Smooth muscle cell (in vitro differentiated cells): ENCODE measurements around the gene TRUB1. TPM values are rescaled to one million over a fixed set of nuclear protein-coding genes. Genes with fewer than 3 reads are reported as not detected.
A peak's percentile ranks its signal among the peaks of the same experiment; 100 is the strongest.

Experiments
- DNase-seq: peaks from one replicate; lab custom pipeline; 2025; ENCODE audit not compliant: unreplicated experiment; lab: John Stamatoyannopoulos, UW
- H2AFZ ChIP-seq: fragments of 200-600 bp; sonication (generic); 2 replicates; pipeline ENCODE4 v1.6.0; 2016; ENCODE audit warnings: antibody characterized with exemption, low read depth, mild to moderate bottlenecking
- H3F3A ChIP-seq: fragments of 200-600 bp; sonication (generic); 2 replicates; pipeline ENCODE4 v1.6.0; 2017; ENCODE audit warnings: antibody characterized with exemption, low read depth
- H3K27ac ChIP-seq: fragments of 200-600 bp; sonication (generic); 2 replicates; pipeline ENCODE4 v1.5.1; 2016; ENCODE audit warnings: low read depth, mild to moderate bottlenecking
- H3K27me3 ChIP-seq: fragments of 200-600 bp; sonication (generic); 2 replicates; pipeline ENCODE4 v1.6.1; 2016; ENCODE audit warnings: low read depth, mild to moderate bottlenecking
- H3K36me3 ChIP-seq: fragments of 200-600 bp; sonication (generic); 2 replicates; pipeline ENCODE4 v1.5.1; 2016; ENCODE audit warnings: low read depth
- H3K4me1 ChIP-seq: fragments of 200-600 bp; sonication (generic); 2 replicates; pipeline ENCODE4 v1.5.1; 2016; ENCODE audit warnings: low read depth
- H3K4me2 ChIP-seq: fragments of 200-600 bp; sonication (generic); 2 replicates; pipeline ENCODE4 v1.6.0; 2016; ENCODE audit warnings: mild to moderate bottlenecking
- H3K4me3 ChIP-seq: fragments of 200-600 bp; sonication (generic); 2 replicates; pipeline ENCODE4 v1.5.1; 2016; ENCODE audit warnings: mild to moderate bottlenecking
- H3K79me2 ChIP-seq: fragments of 200-600 bp; sonication (generic); 2 replicates; pipeline ENCODE4 v1.6.0; 2016; ENCODE audit warnings: low read depth, mild to moderate bottlenecking
- H3K9ac ChIP-seq: fragments of 200-600 bp; sonication (generic); 2 replicates; pipeline ENCODE4 v1.6.0; 2016; ENCODE audit warnings: low read depth
- H3K9me3 ChIP-seq: fragments of 200-600 bp; sonication (generic); replicated peaks from 2 replicates; pipeline ENCODE4 v1.5.1; 2016; ENCODE audit warnings: low read depth
- H4K20me1 ChIP-seq: fragments of 200-600 bp; sonication (generic); 2 replicates; pipeline ENCODE4 v1.6.0; 2016; ENCODE audit warnings: low read depth
- CTCF ChIP-seq: fragments of 200-600 bp; sonication (generic); IDR thresholded peaks from 2 replicates; pipeline ENCODE4 v1.5.1; 2017; ENCODE audit warnings: borderline replicate concordance, mild to moderate bottlenecking, antibody characterized with exemption; ENCODE audit not compliant: insufficient read depth, poor library complexity, severe bottlenecking
- WGBS: methylation state at CpG from one replicate; pipeline ENCODE4 v1.1.7; 2016; ENCODE audit warnings: low lambda C conversion rate; 5-methylcytosine and 5-hydroxymethylcytosine counted together
- polyA plus RNA-seq: library from polyadenylated mRNA; unstranded; fragments of >200 nt; fragmentation: Nextera tagmentation; extraction: Ambion mirVana; gene quantifications from 2 replicates; pipeline ENCODE4 v1.2.1, GENCODE V29; 2016
- total RNA-seq: library from RNA; depleted of rRNA; stranded (reverse); fragments of >200 nt; gene quantifications from 2 replicates; pipeline ENCODE4 v1.2.3, GENCODE V29; 2014

The TRUB1 gene
- total and polyA plus RNA-seq, 2 experiments from 2014 or later, result 10.8 to 25.4 TPM

- Histone ChIP-seq H3K4me1 (peaks cover 4% of the 10 kb centered on the region), H3K79me2 (no peaks in the 10 kb centered on the region), H3K4me2 (no peak overlapping the region), H3F3A (no peaks in the 10 kb centered on the region), H3K36me3 (no peaks in the 10 kb centered on the region), H3K4me3 (no peak overlapping the region), H3K27me3 (no peaks in the 10 kb centered on the region), H2AFZ (no peak overlapping the region), H3K27ac (no peak overlapping the region), H3K9ac (no peak overlapping the region), H4K20me1 (no peaks in the 10 kb centered on the region), H3K9me3 (no peaks in the 10 kb centered on the region)
- DNase-seq, result no peak
- WGBS, result 96% methylated on average over 3 of the region's 3 CpGs
- no peak for TF ChIP-seq CTCF
Measured at GRCh38 chr10:114897593-114897992, 40.4 kb upstream of the TRUB1 start.

- Histone ChIP-seq H3K36me3 (no peaks in the 10 kb centered on the region), H3K4me3 (no peak overlapping the region), H3K79me2 (no peaks in the 10 kb centered on the region), H3F3A (peaks cover 1% of the 10 kb centered on the region), H4K20me1 (no peaks in the 10 kb centered on the region), H3K27ac (no peak overlapping the region), H3K4me1 (peaks cover 9% of the 10 kb centered on the region), H2AFZ (no peak overlapping the region), H3K4me2 (no peak overlapping the region), H3K27me3 (no peaks in the 10 kb centered on the region), H3K9ac (no peak overlapping the region), H3K9me3 (no peaks in the 10 kb centered on the region)
- WGBS, result 97% methylated on average over 2 of the region's 2 CpGs
- no peak for DNase-seq
- no peak for TF ChIP-seq CTCF
Measured at GRCh38 chr10:114899982-114900381, 38.0 kb upstream of the TRUB1 start.

GRCh38 chr10:114900658-114901057 is 37.3 kb upstream of the TRUB1 start:
- no peak for TF ChIP-seq CTCF
- H3K4me2 ChIP-seq, result no peak overlapping the region

GRCh38 chr10:114902151-114902550 is 35.8 kb upstream of the TRUB1 start:
- Histone ChIP-seq H3K27me3 (no peaks in the 10 kb centered on the region), H3K4me2 (peak overlapping the region; percentile 74), H3K4me1 (peaks cover 17% of the 10 kb centered on the region), H3K9me3 (no peaks in the 10 kb centered on the region), H3K36me3 (no peaks in the 10 kb centered on the region), H2AFZ (peak overlapping the region; percentile 52), H4K20me1 (no peaks in the 10 kb centered on the region), H3K27ac (peak overlapping the region; percentile 36), H3K9ac (no peak overlapping the region), H3K79me2 (no peaks in the 10 kb centered on the region), H3K4me3 (no peak overlapping the region), H3F3A (peaks cover 3% of the 10 kb centered on the region)
- no peak for TF ChIP-seq CTCF
- WGBS, result 0% methylated on average over 1 of the region's 1 CpG
- no peak for DNase-seq

More at GRCh38 chr10:114900658-114901057, 37.3 kb upstream of the TRUB1 start:
- Histone ChIP-seq H2AFZ (no peak overlapping the region), H3K9ac (no peak overlapping the region), H3K27me3 (no peaks in the 10 kb centered on the region), H4K20me1 (no peaks in the 10 kb centered on the region), H3K4me1 (peaks cover 15% of the 10 kb centered on the region), H3K36me3 (no peaks in the 10 kb centered on the region), H3F3A (peaks cover 3% of the 10 kb centered on the region), H3K27ac (no peak overlapping the region), H3K4me3 (no peak overlapping the region), H3K9me3 (no peaks in the 10 kb centered on the region), H3K79me2 (no peaks in the 10 kb centered on the region)
- no peak for DNase-seq
- 96% methylated on average over 12 of the region's 12 CpGs for WGBS
